HUDEP-2 (cell line): ENCODE data around the gene LAMC2.
"Not testable (repeated sequence)": the region's sequence is repeated elsewhere in the genome, so short reads cannot be mapped to it uniquely, and the experiment has no call there.

Source experiments
- DNase-seq, 76 experiments: peaks; one replicate each; lab custom pipeline; 2025; ENCODE audit not compliant: unreplicated experiment in 76 of 76; lab: John Stamatoyannopoulos, UW

Gene LAMC2

DNA sequence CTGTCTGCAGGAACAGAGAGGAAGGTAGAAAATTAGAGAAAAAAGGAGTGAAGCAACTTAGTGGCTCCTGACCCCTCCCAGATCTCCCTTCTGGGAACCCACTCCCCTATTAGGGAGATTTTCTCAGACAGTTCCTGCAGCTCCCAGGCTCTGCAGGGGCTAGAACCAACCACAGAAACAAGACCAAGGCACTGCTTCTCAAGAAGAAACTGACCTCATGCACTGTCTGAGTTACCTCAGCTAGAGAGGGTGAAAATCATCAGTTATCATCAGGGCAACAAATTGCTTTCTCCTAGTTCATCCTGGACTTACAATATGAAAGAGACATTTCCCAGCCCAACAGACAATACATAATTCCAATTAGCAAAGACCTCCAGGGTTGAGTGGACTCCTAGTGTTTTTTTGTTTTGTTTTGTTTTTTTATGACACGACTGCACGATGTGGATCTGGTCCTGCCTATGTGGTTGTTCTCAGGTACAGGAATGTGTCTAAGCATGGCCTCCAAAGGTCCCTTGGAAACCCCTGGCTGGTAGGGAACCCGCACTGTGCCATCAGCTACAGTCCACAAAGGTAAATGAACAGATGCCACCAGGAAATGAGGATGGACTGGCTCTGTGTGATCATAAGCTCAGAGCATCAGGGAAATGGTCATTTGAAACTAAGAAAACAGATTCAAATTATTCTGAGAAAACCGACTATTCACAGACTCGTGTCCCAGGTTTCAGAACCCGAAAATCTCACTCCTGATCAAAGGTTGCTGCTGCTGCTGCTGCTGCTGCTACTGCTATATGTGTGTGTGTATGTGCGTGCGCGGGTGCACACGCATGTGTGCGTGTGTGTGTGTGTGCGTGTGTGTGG is 65.3 kb downstream of the LAMC2 start:
- DNase-seq = no peak

DNA sequence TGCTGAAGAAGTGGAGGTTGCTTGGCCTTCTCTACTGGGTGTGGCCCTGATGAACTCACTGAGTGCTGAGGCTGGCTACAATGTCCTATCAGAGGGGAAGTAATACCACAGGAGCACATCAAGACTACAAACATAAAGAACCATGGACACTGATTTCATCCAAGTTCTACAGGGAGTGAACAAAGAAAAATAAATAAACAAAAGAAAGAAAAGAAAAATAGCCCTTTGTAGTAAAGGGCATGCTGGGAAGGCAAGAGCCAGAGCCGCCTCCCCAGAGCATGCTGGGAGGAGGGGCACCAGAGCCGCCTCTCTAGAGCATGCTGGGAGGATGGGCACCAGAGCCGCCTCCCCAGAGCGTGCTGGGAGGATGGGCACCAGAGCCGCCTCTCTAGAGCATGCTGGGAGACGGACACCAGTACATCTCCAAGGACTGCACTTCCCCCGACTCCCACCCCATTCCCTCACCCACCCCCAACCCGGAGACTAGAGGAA is 65.9 kb downstream of the LAMC2 start:
- DNase-seq = no peak

DNA sequence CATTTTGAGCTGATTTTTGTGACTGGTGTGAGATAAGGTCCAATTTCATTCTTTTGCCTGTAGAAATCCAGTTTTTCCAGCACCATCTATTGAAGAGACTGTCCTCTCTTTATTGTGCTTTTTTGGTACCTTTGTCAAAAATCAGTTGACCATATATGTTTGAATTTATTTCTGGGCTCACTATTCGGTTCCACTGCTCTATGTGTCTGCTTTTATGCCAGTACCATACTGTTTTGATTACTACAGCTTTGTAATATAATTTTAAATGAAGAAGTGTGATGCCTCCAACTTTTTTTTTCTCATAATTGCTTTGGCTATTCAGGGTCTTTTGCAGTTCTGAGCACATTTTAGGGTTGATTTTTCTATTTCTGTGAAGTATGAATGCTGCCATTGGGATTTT is 69.0 kb downstream of the LAMC2 start:
- DNase-seq = no peak

DNA sequence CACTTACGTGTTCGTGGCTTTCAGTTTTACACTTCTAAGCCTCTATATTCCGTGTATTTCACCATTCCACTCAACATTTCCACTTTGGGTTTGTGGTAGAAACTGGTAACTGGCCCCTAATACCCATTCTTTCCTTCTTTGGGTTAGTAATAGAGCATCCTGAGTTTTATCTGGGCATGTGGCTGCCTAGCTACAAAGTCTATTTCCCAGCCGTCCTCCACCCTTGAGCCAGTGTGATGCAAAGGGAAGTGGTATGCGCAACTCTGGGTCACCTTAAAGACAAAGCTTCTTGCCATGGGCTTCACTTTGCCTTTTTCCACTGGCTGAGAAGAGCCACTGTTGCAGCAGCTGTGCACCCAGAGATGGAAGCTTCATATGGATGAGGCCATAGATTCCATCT is 73.9 kb downstream of the LAMC2 start:
- DNase-seq = no peak

DNA sequence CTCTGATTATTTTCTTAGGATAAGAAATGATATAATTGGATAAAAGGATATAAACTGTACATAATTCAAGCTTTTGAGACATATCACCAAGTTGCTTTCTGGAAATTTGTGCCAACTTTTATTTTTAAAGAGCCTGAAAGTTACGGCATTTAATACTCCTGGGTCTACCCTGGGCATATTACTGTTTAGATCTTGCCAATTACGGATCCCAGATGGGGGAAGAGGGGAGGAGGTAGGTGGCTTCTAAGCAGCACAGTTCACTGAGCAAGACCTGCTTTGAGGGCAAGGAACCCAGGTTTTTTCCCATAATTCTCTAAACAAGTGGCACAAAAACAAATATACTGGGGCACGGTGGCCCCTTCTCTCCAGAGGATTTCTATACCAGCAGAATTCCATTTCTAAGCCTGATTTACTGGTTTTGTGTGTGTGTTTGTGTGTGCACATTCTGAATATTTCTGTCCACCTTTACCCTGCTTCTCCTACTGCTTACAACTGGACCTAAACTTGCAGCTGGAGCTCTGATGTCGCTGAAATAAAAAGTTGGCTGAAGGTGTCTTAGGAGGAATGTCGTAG is 76.7 kb downstream of the LAMC2 start:
- no peak for DNase-seq

DNA sequence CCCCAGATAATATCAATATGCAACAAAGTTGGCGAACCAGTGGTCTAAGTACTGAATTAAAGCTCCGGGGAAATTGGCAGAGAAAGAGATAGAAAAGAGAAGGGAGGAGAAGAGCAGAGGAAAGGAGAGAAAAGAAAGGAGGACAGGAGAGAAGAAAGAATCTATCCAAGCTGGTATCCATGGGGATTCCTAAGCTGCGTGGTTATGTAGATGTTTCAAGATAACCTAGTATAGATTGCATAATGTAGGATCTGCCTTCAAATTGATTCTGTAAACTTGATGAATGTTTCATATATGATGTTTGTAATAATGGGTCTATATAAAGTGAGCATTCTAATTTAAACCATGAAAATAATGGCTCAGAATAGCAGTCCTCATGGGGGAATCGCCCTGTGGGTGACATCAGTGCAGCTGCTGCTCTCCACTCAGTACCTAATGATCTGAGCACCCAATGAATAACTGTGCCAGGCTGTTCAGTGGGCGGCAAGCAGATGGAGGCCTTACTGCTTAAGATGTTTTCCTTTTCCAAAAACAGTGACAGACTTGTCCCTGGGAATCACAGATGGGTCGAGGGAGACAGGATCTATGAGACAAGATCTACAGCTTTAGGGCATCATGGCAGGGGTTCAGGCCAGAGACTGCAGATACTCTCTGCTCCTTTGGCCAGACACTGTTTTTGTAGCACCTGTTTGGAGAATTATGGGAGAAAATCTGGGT is 78.0 kb downstream of the LAMC2 start:
- DNase-seq = no peak

DNA sequence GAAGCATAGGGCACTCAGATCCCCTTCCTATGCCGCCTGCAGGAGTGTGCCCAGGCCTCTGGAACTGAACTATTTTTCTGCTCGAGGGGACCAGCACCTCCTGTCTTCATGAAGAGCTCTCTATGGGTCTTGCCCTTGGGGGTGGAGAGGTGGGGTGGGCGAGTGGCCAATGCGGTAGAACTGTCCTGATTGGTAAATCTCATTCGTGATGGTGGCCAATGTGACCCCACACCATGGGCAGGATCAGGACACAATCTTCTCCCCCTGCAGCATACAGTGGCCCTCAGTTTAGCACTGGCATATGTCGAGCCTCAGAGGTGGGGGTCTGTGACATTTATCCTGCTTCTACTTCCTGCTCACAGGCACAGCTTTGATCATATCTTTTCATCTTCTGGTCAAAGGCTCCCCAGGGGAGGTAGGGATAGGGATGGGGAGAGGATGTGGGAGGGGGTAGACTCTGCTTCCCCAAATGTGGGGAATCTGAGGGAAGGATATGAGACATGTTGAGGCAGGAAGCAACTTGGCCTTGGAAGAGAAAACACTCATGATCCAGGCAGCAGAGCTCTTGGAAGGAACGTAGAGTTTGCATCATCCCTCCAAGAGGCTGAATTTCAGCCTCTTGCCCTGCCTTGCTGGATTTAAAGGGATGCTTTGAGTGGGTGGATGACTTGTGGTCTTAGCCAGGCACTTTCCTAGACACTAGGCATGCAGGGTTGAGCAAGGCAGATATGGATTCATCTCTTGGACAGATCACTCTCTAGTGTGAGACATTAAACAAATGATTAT is 81.8 kb downstream of the LAMC2 start:
- no peak for DNase-seq

DNA sequence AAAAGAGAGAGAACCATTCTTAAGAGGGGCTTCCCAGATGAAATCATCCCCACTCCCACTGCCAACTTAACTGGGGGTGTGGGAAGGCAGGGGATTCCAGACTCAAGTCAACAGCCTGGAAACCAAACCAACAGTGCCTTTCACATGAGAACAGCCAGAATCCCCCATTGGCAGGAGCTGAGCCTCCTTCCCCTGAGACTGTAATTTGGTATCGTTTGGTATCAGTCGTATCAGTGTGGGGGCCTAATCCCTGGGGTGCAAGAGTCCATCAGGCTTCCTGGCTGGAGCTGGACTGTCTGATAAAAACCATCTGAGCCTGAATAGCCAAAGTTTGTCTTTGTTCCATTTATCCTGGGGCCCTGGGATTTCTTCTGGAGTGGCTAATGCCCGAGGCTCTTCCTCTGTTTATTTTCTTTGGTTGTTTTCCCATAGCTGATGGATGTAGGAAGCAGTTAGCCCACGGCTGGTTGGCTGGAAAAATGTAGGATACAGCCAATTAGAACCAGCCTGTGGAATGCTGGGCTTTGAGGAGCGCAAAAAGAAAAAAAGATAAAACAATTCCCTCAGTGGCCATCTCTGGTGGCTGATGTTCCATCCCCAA is 84.6 kb downstream of the LAMC2 start:
- no peak for DNase-seq

DNA sequence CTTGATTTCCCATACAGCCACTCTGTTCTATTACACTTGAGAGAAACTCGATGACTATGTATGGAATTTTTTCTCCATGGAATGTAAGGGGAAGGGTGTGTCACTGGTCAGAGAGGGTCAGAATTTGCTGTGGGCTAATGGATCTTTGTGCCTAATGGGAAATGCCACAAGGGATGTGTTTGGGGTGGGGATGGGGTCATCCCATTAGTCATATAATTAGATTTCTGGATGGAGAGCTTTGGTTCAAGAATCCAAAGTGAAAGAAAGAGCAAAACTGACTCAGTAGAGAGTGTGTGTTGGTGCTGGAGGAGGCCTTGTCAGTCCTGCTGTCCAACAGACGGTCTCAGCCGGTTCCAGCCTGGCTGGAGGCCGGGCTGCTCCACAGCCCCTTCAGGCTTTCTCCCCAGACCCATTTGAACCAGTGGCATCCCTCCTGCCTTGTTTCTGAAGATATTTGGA is 86.4 kb downstream of the LAMC2 start:
- DNase-seq = no peak

DNA sequence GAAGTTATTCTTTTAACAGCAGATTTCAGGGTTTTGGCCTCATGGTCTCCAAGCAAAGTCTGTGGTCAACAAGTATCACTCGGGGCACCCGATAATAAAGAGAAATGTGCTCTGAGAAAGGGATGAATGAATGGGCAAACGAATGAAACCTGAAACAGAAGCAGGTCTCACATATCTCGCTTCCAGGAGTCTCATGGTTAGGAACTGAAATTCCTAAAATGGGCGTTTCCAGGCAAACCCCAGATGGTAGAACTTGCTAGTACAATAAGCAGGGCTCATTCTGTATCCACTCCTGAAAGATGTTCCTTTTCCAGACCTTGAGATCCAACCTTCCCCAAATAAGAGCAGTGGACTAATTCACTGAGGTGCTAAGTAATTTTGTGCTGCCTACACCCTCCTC is 87.2 kb downstream of the LAMC2 start:
- no peak for DNase-seq

DNA sequence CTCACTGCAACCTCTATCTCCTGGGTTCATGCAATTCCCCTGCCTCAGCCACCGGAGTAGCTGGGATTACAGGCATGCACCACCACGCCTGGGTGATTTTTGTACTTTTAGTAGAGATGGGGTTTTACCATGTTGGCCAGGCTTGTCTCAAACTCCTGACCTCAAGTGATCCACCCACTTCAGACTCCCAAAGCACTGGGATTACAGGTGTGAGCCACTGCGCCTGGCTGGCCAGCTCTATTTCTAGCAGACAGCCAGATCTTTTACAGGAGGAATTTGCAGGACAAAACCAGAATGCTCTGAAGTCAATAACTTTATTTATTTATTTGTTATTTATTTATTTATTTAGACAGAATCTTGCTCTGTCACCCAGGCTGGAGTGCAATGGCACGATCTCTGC is 87.9 kb downstream of the LAMC2 start:
- DNase-seq = not testable (repeated sequence)

DNA sequence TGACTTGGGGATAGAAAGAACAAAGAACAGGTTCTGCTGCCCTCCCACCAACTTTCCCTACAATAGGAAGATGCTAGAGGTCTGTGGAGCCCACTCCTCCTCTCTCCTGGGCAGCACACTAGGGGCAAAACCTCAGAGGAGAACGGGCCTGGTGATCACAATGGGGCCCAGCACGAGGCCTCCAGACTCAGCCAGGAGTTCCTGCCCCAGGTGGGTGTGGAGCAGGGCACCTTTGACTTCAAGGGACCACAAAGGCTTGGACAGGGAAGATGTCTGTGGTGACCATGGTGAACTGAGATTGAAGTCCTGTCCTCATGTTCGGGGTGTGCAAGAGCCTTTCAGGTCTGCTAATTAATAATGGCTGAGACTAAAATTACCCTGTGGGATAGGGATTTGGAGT is 88.8 kb downstream of the LAMC2 start:
- DNase-seq = no peak

DNA sequence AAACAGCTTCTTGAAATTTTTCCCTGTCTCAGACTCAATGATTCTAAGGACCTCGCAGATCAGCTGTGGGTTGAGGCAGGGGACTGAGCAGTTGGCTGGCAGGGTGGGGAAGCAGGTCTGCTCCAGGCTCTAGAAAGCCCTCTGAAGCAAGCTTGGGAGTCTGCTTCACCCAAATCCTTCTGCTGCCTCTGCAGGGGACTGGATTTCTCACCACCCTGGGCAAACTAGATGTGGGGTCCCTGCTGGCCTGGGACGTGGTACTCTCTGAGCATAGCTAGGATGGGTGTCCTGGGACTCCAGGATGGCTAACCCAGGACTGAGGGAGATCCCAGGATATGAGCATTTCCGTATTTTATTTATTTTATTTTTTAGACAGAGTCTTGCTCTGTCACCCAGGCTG is 89.3 kb downstream of the LAMC2 start:
- DNase-seq = no peak

DNA sequence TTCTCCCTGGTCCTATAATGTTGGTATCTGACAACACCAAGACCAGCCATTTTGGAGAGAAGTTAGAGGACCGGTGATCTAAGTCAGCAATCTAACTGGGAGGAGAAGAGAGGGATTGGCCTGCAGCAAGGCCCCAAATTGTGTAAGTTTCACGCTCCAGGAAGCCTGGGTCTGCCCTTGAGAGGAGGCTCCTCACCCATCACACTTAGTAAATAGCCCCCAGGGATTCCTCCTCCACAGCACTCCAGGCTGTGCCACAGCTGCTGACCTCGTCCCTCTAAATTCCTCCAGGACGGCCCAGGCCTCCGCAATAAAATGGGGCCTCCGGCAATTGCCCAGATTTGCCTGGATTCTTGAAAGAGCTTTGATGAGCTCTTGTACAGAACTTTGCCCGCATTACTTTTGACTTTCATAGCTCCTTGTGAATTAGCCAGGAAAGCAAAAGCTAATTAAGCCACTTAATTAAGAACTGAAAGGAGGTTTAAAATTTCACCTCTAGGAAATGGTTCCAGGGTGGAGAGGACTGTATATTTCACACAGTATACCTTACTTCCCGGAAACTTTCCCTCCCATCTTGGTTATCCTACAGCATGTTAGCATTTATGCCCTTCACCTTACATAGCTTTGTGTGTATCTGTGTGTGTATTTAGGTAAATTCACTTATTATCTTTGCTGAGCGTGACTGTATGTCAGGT is 90.5 kb downstream of the LAMC2 start:
- no peak for DNase-seq

DNA sequence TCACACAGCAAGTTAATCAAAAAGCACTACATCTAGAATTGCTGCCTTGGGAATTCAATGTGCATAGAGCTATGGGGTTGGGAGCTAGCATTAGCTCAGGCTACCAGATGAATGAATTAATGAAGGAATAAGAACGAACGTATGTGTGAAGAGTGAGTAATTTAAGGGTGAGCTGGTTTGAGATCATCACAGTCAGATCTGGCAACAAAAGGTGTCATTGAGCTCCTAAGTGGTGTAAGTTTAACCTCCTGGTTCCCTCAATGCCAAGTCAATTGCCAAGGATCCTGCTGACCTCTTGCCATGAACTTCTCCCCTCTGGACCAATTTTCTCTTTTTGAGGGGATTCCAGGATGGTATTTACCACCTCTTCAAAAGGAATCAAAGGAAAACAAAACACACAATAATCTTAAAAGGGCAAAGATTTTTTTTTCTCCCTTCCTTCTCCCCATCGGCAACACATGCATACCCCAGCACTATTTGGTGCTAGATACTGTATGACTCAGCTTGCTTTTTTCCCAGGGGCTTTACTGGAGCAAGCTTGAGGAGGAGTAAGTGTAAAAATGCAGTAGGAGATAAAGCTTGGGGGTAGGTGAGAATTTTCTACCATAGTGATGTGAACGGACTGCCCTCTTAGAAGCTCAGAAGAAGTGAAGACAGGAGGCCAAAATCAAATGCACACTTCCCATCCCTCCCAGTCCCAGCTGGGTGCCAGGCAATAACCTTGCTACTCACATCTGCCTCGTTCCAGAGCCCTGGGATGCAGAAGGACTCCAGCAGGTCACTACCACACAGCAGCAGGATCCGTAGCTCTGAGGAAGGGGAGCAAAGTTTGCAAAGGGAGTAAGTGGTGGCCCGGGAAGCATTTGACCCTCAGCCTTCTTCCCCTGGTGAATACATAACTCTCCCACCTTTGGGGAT is 92.0 kb downstream of the LAMC2 start:
- DNase-seq = no peak

DNA sequence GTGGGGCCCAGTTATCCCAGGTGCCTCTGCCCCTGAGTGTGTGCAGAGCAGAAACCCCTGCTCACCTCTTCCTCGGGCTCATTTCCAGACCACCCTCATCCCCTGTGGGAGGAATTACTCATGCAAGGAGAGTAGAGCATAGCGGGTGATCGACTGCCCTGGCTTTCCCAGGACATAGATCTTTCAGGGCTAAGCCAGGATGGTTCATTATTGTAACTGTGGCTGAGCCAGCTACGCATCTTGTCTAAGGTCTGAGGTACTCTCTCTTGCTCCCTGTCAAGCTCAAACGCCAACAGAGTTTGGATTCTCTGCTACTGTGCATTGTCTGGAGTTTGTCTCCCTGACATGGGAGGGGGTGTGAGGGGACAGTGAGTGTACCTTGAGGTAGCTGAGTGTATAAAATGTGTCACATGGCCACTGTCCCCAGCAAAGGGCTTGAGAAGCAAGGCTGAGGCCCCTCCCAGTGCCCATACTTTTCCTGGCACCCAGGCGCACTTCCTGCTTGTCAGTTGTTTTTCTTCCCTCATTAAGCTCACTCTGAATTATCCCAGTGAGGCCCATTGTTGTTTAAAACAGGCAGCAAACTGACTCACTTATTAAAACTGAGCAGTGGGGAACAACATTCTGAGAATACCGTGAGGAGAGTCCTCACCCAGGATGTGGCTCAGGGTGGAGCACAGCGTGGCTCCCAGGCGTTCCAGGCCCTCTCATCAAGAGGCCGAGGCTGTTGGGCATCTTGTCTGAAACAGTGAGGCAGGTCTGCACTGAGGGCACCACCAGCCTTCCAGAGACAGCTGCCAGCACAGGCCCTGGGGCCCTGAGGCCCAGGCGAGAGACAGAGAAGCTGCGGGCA is 92.9 kb downstream of the LAMC2 start:
- DNase-seq = no peak

DNA sequence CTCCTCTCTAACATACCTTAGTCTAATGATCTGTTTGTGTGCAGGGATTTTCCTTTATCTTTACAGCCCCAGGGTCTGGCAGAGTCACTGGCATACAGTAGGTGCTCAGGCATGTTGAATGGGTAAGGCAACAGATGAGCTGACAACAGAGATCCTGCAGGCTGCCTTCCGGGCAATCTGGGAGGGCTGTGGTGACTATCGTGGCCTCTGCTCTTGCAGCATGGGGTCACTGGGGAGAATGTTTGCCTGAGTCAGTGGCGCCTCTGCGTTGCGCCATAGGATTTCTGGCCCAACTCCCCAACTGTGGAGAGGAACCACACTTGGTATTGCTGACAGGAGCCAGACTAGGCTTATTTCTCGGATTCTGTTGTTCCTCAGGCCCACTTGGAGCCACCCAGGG is 93.8 kb downstream of the LAMC2 start:
- no peak for DNase-seq

DNA sequence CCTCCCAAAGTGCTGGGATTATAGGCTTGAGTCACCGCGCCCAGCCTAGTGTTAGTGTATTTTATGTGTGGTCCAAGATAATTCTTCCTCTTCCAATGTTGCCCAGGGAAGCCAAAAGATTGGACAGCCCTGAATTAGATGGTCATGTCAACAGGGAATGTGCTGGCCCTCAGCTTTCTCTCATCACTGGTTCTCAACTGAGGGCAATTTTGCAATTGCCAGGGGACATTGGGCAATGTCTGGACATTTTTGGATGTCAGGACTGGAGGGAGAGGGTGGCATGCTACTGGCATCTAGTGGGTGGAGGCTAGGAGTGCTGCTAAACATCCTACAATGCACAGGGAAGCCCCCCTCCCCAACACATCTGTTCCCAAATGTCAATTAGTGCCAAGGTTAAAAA is 95.0 kb downstream of the LAMC2 start:
- no peak for DNase-seq
